Epidermal melanocyte (primary cell): ENCODE measurements around the gene PPFIBP2.

Experiments
- DNase-seq: peaks from one replicate; pipeline ENCODE4 v3.0.0; 2011; ENCODE audit warnings: low spot score; ENCODE audit not compliant: insufficient read length

The PPFIBP2 gene

GRCh38 chr11:7524462-7525235, 10.8 kb downstream of the PPFIBP2 start:
- no peak for DNase-seq

DNA sequence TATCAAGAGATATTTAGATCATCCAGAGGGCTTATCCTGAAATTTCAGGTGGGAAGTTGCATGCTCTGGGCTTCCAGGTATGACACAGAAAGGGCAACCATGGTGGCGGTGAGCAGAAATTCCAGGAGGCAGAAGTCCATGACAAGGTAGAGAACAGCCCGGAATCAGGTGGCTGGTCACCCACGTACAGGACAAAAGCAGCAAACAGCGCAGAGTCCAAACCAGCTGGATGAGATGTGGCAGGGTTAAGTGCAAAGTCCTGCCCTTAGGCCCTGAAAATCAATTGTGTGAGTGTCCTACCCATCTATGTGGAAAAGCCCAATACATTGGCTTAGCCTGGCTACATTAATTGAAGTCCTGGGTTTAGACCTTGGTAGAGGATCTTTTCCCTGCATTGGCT, 11.6 kb downstream of the PPFIBP2 start:
- DNase-seq, result no peak

GRCh38 chr11:7527029-7527428, 13.2 kb downstream of the PPFIBP2 start:
- no peak for DNase-seq

GRCh38 chr11:7528514-7529049, 14.8 kb downstream of the PPFIBP2 start:
- no peak for DNase-seq

- no peak for DNase-seq
Measured at GRCh38 chr11:7530013-7530640, 16.3 kb downstream of the PPFIBP2 start.

GRCh38 chr11:7531011-7531410, 17.2 kb downstream of the PPFIBP2 start:
- no peak for DNase-seq

- DNase-seq, result no peak
Measured at GRCh38 chr11:7532405-7533145, 18.8 kb downstream of the PPFIBP2 start.

DNA sequence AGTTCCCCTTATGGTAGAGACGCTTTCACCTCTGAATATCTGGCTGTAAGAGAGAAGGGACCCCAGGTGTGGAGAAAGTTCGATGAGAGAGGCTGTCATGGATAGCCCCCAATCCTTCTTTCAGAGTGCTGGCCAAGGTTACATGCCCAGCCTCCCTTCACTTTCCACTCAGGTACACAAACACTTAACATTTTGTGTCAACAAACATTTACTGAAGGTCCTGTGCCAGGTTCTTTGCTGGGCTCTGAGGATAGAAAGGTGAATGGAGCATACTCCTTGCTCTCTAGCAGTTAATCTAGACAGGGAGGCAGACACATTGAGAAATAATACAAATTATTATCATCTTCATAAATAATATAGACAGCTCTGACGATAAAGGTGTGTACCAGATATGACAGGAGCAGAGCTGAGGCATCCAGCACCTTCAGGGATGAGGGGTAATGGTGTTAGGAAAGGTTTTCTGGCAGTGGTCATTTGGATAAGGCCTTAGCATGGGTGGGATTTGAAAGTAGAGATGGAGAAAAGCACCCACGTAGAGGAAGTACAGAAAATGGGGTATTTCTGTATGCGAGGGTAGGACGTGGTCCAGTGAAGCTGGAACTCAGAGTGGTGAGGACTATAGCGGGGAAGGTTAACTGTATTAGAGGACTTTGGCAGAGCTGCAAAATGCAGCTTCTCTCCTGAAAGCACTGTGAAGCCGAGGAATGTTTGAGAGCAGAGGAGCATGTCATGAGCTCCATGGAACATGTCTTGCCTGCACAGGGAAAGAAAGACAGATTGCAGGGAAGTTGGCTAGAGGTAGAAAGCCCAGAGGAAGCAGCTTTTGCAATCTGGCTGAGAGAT, 19.6 kb downstream of the PPFIBP2 start:
- DNase-seq, result no peak

GRCh38 chr11:7534042-7534378, 20.2 kb downstream of the PPFIBP2 start:
- DNase-seq, result no peak

- DNase-seq, result no peak
Measured at GRCh38 chr11:7536100-7536499, 22.3 kb downstream of the PPFIBP2 start.

- no peak for DNase-seq
Measured at GRCh38 chr11:7537265-7537664, 23.5 kb downstream of the PPFIBP2 start.

DNA sequence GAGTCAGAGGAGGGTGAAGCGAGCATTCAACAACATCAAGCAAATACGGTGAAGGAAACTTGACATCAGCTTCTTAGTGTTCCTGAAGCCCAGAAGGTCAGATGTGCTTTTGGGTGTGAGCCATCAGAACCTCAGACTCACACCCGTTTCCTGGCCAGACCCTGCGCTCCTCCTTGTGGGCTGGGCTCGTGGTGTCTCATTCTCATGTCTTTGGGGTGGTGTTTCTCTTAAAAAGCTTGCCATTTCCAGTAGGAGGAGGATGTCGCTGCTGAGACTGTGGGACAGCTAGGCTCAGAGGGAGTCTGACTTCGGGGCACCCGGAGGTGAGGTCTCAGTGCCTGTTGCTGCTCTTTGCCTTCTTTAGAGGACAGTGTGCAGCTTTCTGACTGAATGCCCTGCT, 24.2 kb downstream of the PPFIBP2 start:
- no peak for DNase-seq

- DNase-seq, result no peak
Measured at GRCh38 chr11:7538466-7539454, 25.0 kb downstream of the PPFIBP2 start.

- no peak for DNase-seq
Measured at GRCh38 chr11:7540830-7541555, 27.2 kb downstream of the PPFIBP2 start.

DNA sequence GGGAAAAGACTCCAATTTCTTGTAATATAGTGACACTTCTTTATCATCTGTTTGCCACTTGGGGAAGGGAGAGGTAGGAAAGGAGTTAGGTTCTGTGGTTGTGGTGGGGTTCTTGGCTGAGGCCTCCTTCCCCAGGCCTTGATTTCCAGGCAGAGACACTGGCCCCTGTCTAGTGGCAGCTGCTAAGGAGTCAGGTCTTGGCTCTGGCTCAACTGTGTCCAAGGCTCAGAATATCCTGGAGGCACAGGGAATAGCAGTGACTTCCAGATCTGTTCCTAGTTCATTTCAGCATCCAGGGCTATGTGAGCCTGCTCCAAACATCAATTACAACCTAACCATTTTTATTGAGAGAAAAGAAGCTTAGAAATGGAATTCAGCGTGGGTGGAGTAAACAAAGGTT, 29.5 kb downstream of the PPFIBP2 start:
- DNase-seq, result no peak

DNA sequence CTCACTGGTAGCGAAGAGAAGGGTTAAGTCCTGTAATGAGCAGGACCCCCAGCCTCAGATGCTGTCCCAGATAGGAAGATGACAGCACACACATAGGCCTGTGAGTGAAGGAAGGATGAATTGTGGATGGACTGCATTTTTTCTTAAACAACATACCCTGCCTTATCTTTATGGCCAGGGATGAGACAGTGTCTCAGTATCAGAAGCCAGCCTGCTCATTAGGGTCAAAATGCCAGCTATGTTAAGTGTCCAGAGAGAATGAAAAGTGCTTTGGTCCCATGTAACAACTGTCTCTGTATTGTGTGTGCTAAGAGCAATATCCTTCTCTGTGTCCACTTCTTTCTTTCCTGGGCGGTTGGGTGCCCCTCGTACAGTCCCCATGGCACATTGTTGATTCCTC, 30.2 kb downstream of the PPFIBP2 start:
- no peak for DNase-seq

DNA sequence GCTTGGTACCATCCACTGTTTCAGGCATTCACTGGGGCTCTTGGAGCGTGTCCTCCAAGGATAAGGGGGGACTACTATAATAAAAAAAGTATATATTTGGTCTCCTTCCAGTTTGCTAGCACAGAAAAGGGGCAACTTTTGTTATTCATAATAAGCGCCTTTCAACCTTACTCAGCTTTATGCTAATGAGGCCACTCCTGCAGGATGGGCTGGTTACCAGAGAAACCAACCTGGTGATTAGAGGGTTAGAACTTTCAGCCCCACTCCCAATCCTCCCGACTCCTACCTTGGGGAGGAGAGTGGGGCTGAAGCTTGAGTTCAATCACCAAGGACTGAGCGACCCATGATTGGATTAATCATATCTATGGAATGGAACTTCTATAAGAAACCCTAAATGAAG, 31.8 kb downstream of the PPFIBP2 start:
- DNase-seq, result no peak

- DNase-seq, result no peak
Measured at GRCh38 chr11:7546324-7546791, 32.6 kb downstream of the PPFIBP2 start.

- DNase-seq, result no peak
Measured at GRCh38 chr11:7547687-7548086, 33.9 kb downstream of the PPFIBP2 start.
